Activated naive CD8-positive, alpha-beta T cell treated with anti-CD3 and anti-CD28 coated beads, Interleukin-2, amount 50 U/mL, for 24 hours (primary cell): ENCODE data around the gene RASGRF1.

ENCODE experiments used
- ATAC-seq: fragments of 150-1000 bp; cut with Tn5 transposase; one replicate; pipeline ENCODE4 v1.10.0; 2021
- DNase-seq: peaks from one replicate; pipeline ENCODE4 v3.0.0; 2021
- H3K27ac Mint-ChIP-seq: one replicate; pipeline ENCODE4 v1.8.0; 2021; ENCODE audit warnings: mild to moderate bottlenecking, mixed read lengths
- H3K27me3 Mint-ChIP-seq: one replicate; pipeline ENCODE4 v1.8.0; 2021; ENCODE audit warnings: mixed read lengths
- H3K36me3 Mint-ChIP-seq: one replicate; pipeline ENCODE4 v1.8.0; 2021; ENCODE audit warnings: low read depth, mixed read lengths
- H3K4me1 Mint-ChIP-seq: one replicate; pipeline ENCODE4 v1.8.0; 2021; ENCODE audit warnings: mixed read lengths
- H3K4me3 Mint-ChIP-seq: one replicate; pipeline ENCODE4 v1.8.0; 2021; ENCODE audit warnings: mild to moderate bottlenecking, moderate library complexity, mixed read lengths
- H3K9me3 Mint-ChIP-seq: one replicate; pipeline ENCODE4 v1.8.0; 2021; ENCODE audit warnings: mixed read lengths

The RASGRF1 gene

GRCh38 chr15:79047676-79048439, 42.7 kb downstream of the RASGRF1 start:
- Mint-ChIP-seq H3K27ac (no peak overlapping the region), H3K4me1 (no peaks in the 10 kb centered on the region), H3K4me3 (no peak overlapping the region), H3K36me3 (no peaks in the 10 kb centered on the region), H3K9me3 (peaks cover 5% of the 10 kb centered on the region), H3K27me3 (peaks cover 3% of the 10 kb centered on the region)
- DNase-seq (no peak), ATAC-seq (no peak)

GRCh38 chr15:79046691-79047404, 43.7 kb downstream of the RASGRF1 start:
- Mint-ChIP-seq H3K36me3 (no peaks in the 10 kb centered on the region), H3K4me3 (no peak overlapping the region), H3K9me3 (peaks cover 7% of the 10 kb centered on the region), H3K27ac (no peak overlapping the region), H3K4me1 (no peaks in the 10 kb centered on the region), H3K27me3 (peaks cover 4% of the 10 kb centered on the region)
- ATAC-seq (no peak), DNase-seq (no peak)

GRCh38 chr15:79045041-79045440, 45.5 kb downstream of the RASGRF1 start:
- Mint-ChIP-seq H3K27ac (no peak overlapping the region), H3K4me3 (no peak overlapping the region), H3K9me3 (peaks cover 7% of the 10 kb centered on the region), H3K27me3 (peaks cover 8% of the 10 kb centered on the region), H3K36me3 (no peaks in the 10 kb centered on the region), H3K4me1 (no peaks in the 10 kb centered on the region)
- DNase-seq: no peak
- ATAC-seq: no peak

GRCh38 chr15:79042213-79042928, 48.2 kb downstream of the RASGRF1 start:
- Mint-ChIP-seq H3K27ac (no peak overlapping the region), H3K27me3 (peaks cover 8% of the 10 kb centered on the region), H3K4me3 (no peak overlapping the region), H3K36me3 (no peaks in the 10 kb centered on the region), H3K9me3 (peaks cover 7% of the 10 kb centered on the region), H3K4me1 (no peaks in the 10 kb centered on the region)
- no peak for DNase-seq
- ATAC-seq: no peak

GRCh38 chr15:79041601-79042168, 48.9 kb downstream of the RASGRF1 start:
- Mint-ChIP-seq H3K4me3 (no peak overlapping the region), H3K9me3 (peaks cover 7% of the 10 kb centered on the region), H3K27ac (no peak overlapping the region), H3K27me3 (peaks cover 12% of the 10 kb centered on the region), H3K4me1 (no peaks in the 10 kb centered on the region), H3K36me3 (no peaks in the 10 kb centered on the region)
- no peak for DNase-seq
- ATAC-seq: no peak

- Mint-ChIP-seq H3K9me3 (peaks cover 2% of the 10 kb centered on the region), H3K4me1 (no peaks in the 10 kb centered on the region), H3K4me3 (no peak overlapping the region), H3K27me3 (peaks cover 17% of the 10 kb centered on the region), H3K36me3 (no peaks in the 10 kb centered on the region), H3K27ac (no peak overlapping the region)
- no peak for DNase-seq
- ATAC-seq: no peak
These were observed 52.7 kb downstream of the RASGRF1 start for GRCh38 chr15:79037848-79038247.

GRCh38 chr15:79036323-79036722, 54.3 kb downstream of the RASGRF1 start:
- Mint-ChIP-seq H3K9me3 (no peaks in the 10 kb centered on the region), H3K36me3 (no peaks in the 10 kb centered on the region), H3K27ac (no peak overlapping the region), H3K4me3 (no peak overlapping the region), H3K4me1 (no peaks in the 10 kb centered on the region), H3K27me3 (peaks cover 15% of the 10 kb centered on the region)
- ATAC-seq (no peak), DNase-seq (no peak)

GRCh38 chr15:79035814-79036213, 54.8 kb downstream of the RASGRF1 start:
- Mint-ChIP-seq H3K4me1 (no peaks in the 10 kb centered on the region), H3K9me3 (no peaks in the 10 kb centered on the region), H3K27me3 (peaks cover 13% of the 10 kb centered on the region), H3K4me3 (no peak overlapping the region), H3K27ac (no peak overlapping the region), H3K36me3 (no peaks in the 10 kb centered on the region)
- DNase-seq (no peak), ATAC-seq (no peak)

GRCh38 chr15:79035111-79035601, 55.4 kb downstream of the RASGRF1 start:
- Mint-ChIP-seq H3K27ac (no peak overlapping the region), H3K36me3 (no peaks in the 10 kb centered on the region), H3K4me1 (no peaks in the 10 kb centered on the region), H3K4me3 (no peak overlapping the region), H3K9me3 (no peaks in the 10 kb centered on the region), H3K27me3 (peaks cover 13% of the 10 kb centered on the region)
- no peak for ATAC-seq
- no peak for DNase-seq

GRCh38 chr15:79034284-79034683, 56.3 kb downstream of the RASGRF1 start:
- Mint-ChIP-seq H3K4me1 (no peaks in the 10 kb centered on the region), H3K9me3 (no peaks in the 10 kb centered on the region), H3K27me3 (peaks cover 13% of the 10 kb centered on the region), H3K36me3 (no peaks in the 10 kb centered on the region), H3K4me3 (no peak overlapping the region), H3K27ac (no peak overlapping the region)
- ATAC-seq (no peak), DNase-seq (no peak)

- H3K4me3 Mint-ChIP-seq: no peak overlapping the region
- H3K9me3 Mint-ChIP-seq: no peaks in the 10 kb centered on the region
- no peak for ATAC-seq
- H3K27ac Mint-ChIP-seq: no peak overlapping the region
- no peaks in the 10 kb centered on the region for H3K36me3 Mint-ChIP-seq
- H3K27me3 Mint-ChIP-seq: peaks cover 15% of the 10 kb centered on the region
- DNase-seq: no peak
- H3K4me1 Mint-ChIP-seq: no peaks in the 10 kb centered on the region
These were observed 57.9 kb downstream of the RASGRF1 start for GRCh38 chr15:79032656-79033055.

GRCh38 chr15:79031821-79032220, 58.8 kb downstream of the RASGRF1 start:
- Mint-ChIP-seq H3K27ac (no peak overlapping the region), H3K27me3 (peaks cover 12% of the 10 kb centered on the region)

GRCh38 chr15:79031201-79031600, 59.4 kb downstream of the RASGRF1 start:
- H3K27me3 Mint-ChIP-seq: peaks cover 9% of the 10 kb centered on the region
- no peaks in the 10 kb centered on the region for H3K9me3 Mint-ChIP-seq
- no peak for ATAC-seq
- H3K27ac Mint-ChIP-seq: no peak overlapping the region
- no peaks in the 10 kb centered on the region for H3K36me3 Mint-ChIP-seq
- no peaks in the 10 kb centered on the region for H3K4me1 Mint-ChIP-seq
- DNase-seq: no peak
- no peak overlapping the region for H3K4me3 Mint-ChIP-seq

More at GRCh38 chr15:79031821-79032220, 58.8 kb downstream of the RASGRF1 start:
- DNase-seq (no peak), ATAC-seq (no peak)
- no peak overlapping the region for H3K4me3 Mint-ChIP-seq
- no peaks in the 10 kb centered on the region for H3K36me3 Mint-ChIP-seq
- no peaks in the 10 kb centered on the region for H3K4me1 Mint-ChIP-seq
- H3K9me3 Mint-ChIP-seq: no peaks in the 10 kb centered on the region

GRCh38 chr15:79030470-79030869, 60.1 kb downstream of the RASGRF1 start:
- DNase-seq (no peak), ATAC-seq (no peak)
- H3K36me3 Mint-ChIP-seq: no peaks in the 10 kb centered on the region
- H3K4me1 Mint-ChIP-seq: no peaks in the 10 kb centered on the region
- peaks cover 7% of the 10 kb centered on the region for H3K27me3 Mint-ChIP-seq
- no peak overlapping the region for H3K27ac Mint-ChIP-seq
- H3K9me3 Mint-ChIP-seq: no peaks in the 10 kb centered on the region
- H3K4me3 Mint-ChIP-seq: no peak overlapping the region
